Measurements from ENCODE around the gene CD70. TPM values are rescaled to one million over a fixed set of nuclear protein-coding genes. Genes with fewer than 3 reads are reported as not detected.

CD70 gene
- total and polyA plus RNA-seq, 2 donors (not counting 1 experiment from before 2014, with no cell fraction given) = 23.9 to 49.1 TPM

DNA sequence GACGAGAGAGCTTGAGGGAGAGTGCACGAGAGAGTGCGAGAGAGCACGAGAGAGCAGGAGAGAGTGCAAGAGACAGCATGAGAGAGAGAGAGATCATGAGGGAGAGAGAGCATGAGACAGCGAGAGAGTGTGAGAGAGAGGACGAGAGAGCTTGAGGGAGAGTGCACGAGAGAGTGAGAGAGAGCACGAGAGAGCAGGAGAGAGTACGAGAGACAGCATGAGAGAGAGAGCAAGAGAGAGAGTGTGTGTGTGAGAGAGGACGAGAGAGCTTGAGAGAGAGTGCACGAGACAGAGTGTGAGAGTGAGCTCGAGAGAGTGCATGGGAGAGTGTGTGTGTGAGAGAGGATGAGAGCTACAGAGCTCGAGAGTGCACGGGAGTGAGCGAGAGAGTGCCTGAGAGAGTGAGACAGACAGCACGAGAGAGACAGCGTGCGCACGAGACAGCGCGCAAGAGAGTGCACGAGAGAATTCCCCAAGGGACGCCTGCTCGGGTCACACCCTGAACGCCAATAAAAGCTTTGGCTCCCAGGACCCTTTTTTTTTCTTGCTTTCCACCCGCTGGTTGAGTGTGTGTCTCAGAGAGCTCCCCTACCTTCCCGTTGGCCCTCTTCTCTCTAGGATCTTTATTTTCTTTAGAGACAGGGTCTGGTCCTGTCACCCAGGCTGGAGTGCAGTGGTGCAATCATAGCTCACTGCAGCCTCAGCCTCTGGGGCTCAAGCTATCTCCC is 3.7 kb downstream of the CD70 start:
- DNase-seq = peak; percentile 87
- ChIA-PET CTCF (interaction anchor here (0.5 to 2.4 kb wide), 14 partner anchors 8 to 217 kb away, joined by 3 to 17 read pairs (median 5); no protein-coding TSS in a partner anchor), POLR2A (interaction anchor here (0.6 to 2.0 kb wide), 10 partner anchors 9 to 106 kb away, joined by 3 to 19 read pairs (median 3); partner anchors contain the start of gene TNFSF9)
- peaks cover 22% of the 10 kb centered on the region for H3K27me3 Mint-ChIP-seq
- H4K20me1 ChIP-seq (ENCODE audit: control insufficient read depth, insufficient read depth, low read length, poor library complexity, severe bottlenecking) = no peaks in the 10 kb centered on the region
- TF ChIP-seq EZH2 (IDR thresholded peaks at IDR 0.05; ENCODE audit: borderline replicate concordance, insufficient read depth, low read depth, low read length, poor library complexity, severe bottlenecking) = no peak
- TF ChIP-seq, protein P1, sequence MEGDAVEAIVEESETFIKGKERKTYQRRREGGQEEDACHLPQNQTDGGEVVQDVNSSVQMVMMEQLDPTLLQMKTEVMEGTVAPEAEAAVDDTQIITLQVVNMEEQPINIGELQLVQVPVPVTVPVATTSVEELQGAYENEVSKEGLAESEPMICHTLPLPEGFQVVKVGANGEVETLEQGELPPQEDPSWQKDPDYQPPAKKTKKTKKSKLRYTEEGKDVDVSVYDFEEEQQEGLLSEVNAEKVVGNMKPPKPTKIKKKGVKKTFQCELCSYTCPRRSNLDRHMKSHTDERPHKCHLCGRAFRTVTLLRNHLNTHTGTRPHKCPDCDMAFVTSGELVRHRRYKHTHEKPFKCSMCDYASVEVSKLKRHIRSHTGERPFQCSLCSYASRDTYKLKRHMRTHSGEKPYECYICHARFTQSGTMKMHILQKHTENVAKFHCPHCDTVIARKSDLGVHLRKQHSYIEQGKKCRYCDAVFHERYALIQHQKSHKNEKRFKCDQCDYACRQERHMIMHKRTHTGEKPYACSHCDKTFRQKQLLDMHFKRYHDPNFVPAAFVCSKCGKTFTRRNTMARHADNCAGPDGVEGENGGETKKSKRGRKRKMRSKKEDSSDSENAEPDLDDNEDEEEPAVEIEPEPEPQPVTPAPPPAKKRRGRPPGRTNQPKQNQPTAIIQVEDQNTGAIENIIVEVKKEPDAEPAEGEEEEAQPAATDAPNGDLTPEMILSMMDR (IDR thresholded peaks at IDR 0.05) = no peak
- H3K9ac ChIP-seq (ENCODE audit: low read length) = peak overlapping the region; percentile 35
- no peaks in the 10 kb centered on the region for H3K9me3 Mint-ChIP-seq (ENCODE audit: insufficient read depth)
- intact Hi-C loops (cut with micrococcal nuclease) = no loop called here
- no peaks in the 10 kb centered on the region for H3K79me2 ChIP-seq (ENCODE audit: control insufficient read depth, insufficient read depth, low read length)
- peak; percentile 56 for ATAC-seq (ENCODE audit: low read depth)
- peaks cover 48% of the 10 kb centered on the region for H3K4me1 Mint-ChIP-seq
- H3K9me3 ChIP-seq (ENCODE audit: control extremely low read depth in 1 of 3, control insufficient read depth in 2 of 3, insufficient read depth in 1 of 3, low read length in 2 of 3) = no peaks in the 10 kb centered on the region
- H2AFZ ChIP-seq (ENCODE audit: insufficient read depth, low read depth, low read length, poor library complexity, severe bottlenecking) = peak overlapping the region; percentile 82
- H3K27ac Mint-ChIP-seq = peak overlapping the region; percentile 85
- WGBS (ENCODE audit: insufficient coverage) = 4% methylated on average over 23 of the region's 27 CpGs
- peak overlapping the region; percentile 81 for H3K4me2 ChIP-seq (replicated peaks; ENCODE audit: low read depth, low read length, poor library complexity, severe bottlenecking)
- H3K4me1 ChIP-seq (ENCODE audit: control insufficient read depth in 2 of 2, insufficient read depth in 2 of 2, low read length in 2 of 2) = peaks cover 53 to 54% of the 10 kb centered on the region in 2 donors
- H3K27me3 ChIP-seq (replicated peaks in 1 of 4; ENCODE audit: control extremely low read depth in 1 of 4, control insufficient read depth in 3 of 4, insufficient read depth in 4 of 4, low read length in 3 of 4) = peaks cover 0 to 28% (median 4%) of the 10 kb centered on the region in 4 experiments
- H3K36me3 ChIP-seq (replicated peaks in 1 of 2; ENCODE audit: control extremely low read depth in 1 of 2, control insufficient read depth in 1 of 2, extremely low read depth in 1 of 2, insufficient read depth in 2 of 2, low read length in 1 of 2) = no peaks in the 10 kb centered on the region
- H3K4me3 ChIP-seq (ENCODE audit: control extremely low read depth in 1 of 5, extremely low read depth in 1 of 5, insufficient read depth in 1 of 5, low read depth in 2 of 5, low read length in 4 of 5) = peak overlapping the region in 4 of 5 experiments; percentile 17 to 36 (median 30)
- peak overlapping the region; percentile 8 to 53 for H3K27ac ChIP-seq (ENCODE audit: low read length in 2 of 2)
- peak overlapping the region; percentile 99 for H3K4me3 Mint-ChIP-seq

DNA sequence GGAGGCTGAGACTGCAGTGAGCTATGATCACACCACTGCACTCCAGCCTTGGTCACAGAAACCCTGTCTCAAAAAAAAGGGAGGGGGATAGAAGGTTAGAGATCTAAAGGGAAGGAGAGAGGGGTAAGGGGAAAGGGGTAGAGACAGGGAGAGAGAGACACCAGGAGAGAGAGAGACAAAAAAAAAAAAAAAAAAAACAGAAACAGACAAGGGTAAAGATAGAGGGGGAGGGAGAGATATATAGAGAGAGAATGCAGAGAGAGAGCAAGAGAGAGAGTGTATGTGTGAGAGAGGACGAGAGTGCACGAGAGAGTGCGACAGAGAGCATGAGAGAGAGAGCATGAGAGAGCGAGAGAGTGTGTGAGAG is 4.2 kb downstream of the CD70 start:
- H3K9me3 ChIP-seq (ENCODE audit: control extremely low read depth in 1 of 3, control insufficient read depth in 2 of 3, insufficient read depth in 1 of 3, low read length in 2 of 3) = no peaks in the 10 kb centered on the region
- Mint-ChIP-seq H3K27ac (peak overlapping the region; percentile 85), H3K4me3 (peak overlapping the region; percentile 99), H3K27me3 (peaks cover 22% of the 10 kb centered on the region), H3K4me1 (peaks cover 48% of the 10 kb centered on the region), H3K9me3 (ENCODE audit: insufficient read depth) (no peaks in the 10 kb centered on the region)
- ATAC-seq (ENCODE audit: low read depth) (no peak), DNase-seq (no peak)
- H3K36me3 ChIP-seq (replicated peaks in 1 of 2; ENCODE audit: control extremely low read depth in 1 of 2, control insufficient read depth in 1 of 2, extremely low read depth in 1 of 2, insufficient read depth in 2 of 2, low read length in 1 of 2) = no peaks in the 10 kb centered on the region
- intact Hi-C loops (cut with micrococcal nuclease) = no loop called here
- ChIA-PET POLR2A (interaction anchor here (0.7 to 2.0 kb wide), 6 partner anchors 9 to 106 kb away, joined by 3 to 19 read pairs (median 4); no protein-coding TSS in a partner anchor), CTCF (interaction anchor here (0.5 to 2.4 kb wide), 8 partner anchors 9 to 217 kb away, joined by 3 to 17 read pairs (median 5); no protein-coding TSS in a partner anchor)
- no peaks in the 10 kb centered on the region for H4K20me1 ChIP-seq (ENCODE audit: control insufficient read depth, insufficient read depth, low read length, poor library complexity, severe bottlenecking)
- peaks cover 50 to 51% of the 10 kb centered on the region in 2 donors for H3K4me1 ChIP-seq (ENCODE audit: control insufficient read depth in 2 of 2, insufficient read depth in 2 of 2, low read length in 2 of 2)
- peak overlapping the region in 1 of 2 donors; percentile 53 for H3K27ac ChIP-seq (ENCODE audit: low read length in 2 of 2)
- H3K4me2 ChIP-seq (replicated peaks; ENCODE audit: low read depth, low read length, poor library complexity, severe bottlenecking) = peak overlapping the region; percentile 81
- peak overlapping the region; percentile 35 for H3K9ac ChIP-seq (ENCODE audit: low read length)
- no peaks in the 10 kb centered on the region for H3K79me2 ChIP-seq (ENCODE audit: control insufficient read depth, insufficient read depth, low read length)
- no peak for TF ChIP-seq EZH2 (IDR thresholded peaks at IDR 0.05; ENCODE audit: borderline replicate concordance, insufficient read depth, low read depth, low read length, poor library complexity, severe bottlenecking)
- TF ChIP-seq, protein P1 (IDR thresholded peaks at IDR 0.05) = no peak
- peak overlapping the region; percentile 82 for H2AFZ ChIP-seq (ENCODE audit: insufficient read depth, low read depth, low read length, poor library complexity, severe bottlenecking)
- WGBS (ENCODE audit: insufficient coverage) = 37% methylated on average over 4 of the region's 4 CpGs
- H3K27me3 ChIP-seq (replicated peaks in 1 of 4; ENCODE audit: control extremely low read depth in 1 of 4, control insufficient read depth in 3 of 4, insufficient read depth in 4 of 4, low read length in 3 of 4) = peaks cover 0 to 26% (median 2%) of the 10 kb centered on the region in 4 experiments
- peak overlapping the region in 2 of 5 experiments; percentile 17 to 31 for H3K4me3 ChIP-seq (ENCODE audit: control extremely low read depth in 1 of 5, extremely low read depth in 1 of 5, insufficient read depth in 1 of 5, low read depth in 2 of 5, low read length in 4 of 5)
